Activated effector memory CD4-positive, alpha-beta T cell treated with anti-CD3 and anti-CD28 coated beads, Interleukin-2, amount 50 U/mL, for 16 hours (primary cell): ENCODE results near the gene PDE8B.

ENCODE experiments used
- DNase-seq: peaks from one replicate; pipeline ENCODE4 v3.0.0-alpha.2; 2020

The PDE8B gene

DNA sequence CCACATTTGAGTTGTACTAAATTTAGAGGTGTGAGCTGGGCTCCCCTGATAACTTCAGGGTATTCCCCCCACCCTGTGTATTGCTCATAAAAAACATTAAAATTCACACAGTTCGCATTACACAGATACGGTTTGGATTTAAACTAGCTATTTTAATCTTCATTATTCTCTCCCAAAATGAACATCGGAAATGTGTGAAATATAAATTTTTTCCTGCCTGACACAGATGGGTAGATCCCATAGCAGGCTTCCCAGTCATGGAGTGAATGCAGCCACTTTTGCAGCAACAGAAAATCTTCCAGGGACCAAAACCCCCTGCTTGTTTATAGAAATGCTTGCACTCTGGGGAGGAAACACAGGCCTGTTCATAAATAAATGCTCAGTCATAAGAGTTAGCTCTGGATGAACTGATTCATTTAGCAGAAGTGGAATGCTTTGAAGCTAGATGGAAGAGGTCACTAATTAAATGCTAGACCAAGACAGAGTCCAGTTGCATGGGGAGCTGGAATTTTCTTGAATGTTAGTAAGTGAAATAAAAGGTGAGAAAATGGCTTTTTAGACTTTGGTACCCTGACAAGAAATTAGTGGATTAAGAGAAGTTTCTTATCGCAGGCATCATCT is 115.6 kb downstream of the PDE8B start:
- no peak for DNase-seq

DNA sequence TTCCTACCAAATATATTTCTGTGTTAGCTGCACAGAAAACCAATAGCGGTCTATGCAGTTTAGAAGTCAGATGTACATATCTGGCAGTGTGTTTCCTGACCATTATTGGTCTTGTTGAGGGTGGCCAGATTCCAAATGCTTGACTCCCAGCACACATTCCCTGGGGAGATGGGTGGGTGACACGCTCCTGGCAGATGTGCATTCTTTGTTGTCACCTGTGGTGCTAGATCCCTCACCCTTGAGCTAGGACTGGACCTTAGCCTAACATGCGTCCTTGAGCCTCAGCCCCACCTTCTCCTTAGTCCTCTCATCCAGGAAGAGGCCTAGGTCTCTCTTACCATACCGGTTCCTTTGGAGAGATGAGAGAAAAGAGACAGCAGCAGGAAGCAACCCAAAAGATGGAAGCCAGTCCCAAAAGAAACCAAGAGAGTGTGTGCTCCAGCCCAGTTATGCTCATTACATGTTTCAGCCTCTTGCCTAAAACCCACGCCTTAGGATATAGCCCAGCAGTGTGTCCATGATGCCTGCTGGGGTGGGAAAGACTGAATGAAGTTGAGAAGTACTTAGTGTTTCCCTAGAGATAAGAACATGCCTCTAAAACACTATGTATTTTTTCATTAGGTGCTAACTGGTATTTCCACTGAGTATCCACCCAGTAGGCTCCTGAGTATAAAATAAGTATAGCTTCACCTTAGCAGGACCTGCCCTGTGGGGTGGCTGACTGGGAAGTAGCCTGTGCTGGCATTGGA is 116.7 kb downstream of the PDE8B start:
- DNase-seq = no peak

DNA sequence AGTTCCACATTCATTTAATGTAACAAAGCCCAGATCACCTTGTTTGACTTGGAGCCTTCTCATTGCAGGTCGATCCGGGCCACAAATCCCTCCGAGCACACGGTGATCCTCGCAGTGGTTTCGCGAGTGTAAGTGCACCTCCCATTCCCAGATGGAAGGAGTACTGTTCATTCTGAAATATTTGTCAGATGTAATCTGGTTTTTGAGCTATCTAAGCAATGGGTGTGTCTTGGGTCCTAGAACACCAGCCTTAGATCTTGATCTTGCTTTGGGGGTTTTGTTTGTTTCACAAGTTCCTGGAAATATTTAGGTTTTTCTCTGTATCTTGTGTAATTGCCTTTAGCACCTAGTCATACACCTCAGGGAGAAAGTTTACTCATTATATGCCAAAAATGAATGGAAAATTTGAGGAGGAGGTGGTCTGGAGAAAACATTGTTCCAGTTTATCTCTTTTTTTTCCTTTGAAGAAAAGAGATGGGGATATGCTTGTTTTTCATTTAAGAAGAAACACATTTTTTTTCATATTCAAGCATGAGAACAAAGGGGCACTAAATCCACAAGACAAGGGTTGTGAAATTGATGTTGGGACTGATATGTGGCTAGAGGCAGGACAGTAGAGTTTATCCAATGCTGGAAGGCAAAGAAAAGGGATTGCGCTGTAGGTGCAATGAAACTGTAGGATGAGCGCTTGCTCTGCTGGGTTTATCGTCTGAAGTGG is 118.6 kb downstream of the PDE8B start:
- DNase-seq = no peak

DNA sequence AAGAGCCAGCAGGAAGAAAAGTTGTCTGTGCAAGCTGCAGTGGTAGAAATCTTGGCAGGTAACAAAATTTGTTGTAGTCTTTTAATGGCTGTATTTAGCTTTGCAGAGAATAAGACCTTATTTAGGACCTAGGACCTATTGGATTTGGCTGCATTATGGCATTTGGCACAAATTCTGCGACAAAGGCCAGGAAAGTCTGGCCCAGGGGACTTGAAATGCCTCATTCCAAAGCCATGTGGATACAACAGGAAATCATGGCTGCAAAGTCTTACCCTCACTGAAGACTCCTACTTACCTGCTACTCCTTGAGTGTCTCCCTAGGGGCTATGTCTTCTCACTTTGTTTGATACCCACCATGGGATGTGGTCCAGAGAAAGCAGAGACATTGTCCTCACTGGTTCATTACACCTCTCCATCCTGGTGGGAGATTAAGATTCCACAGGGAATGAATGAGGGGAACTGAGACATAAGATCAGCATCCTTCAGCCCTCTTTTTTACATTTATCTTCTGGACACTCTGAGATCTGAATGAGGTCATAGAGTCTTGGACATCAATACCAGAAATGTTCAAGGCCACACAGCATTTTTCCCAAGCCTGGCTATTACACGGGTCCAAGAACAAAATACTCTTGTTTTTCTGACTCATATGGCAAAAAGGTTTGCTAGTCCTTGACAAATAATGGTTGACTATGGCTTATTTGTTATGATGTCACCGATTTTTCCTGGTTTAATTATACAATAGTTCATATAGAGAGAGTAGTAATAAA is 119.4 kb downstream of the PDE8B start:
- DNase-seq = no peak

DNA sequence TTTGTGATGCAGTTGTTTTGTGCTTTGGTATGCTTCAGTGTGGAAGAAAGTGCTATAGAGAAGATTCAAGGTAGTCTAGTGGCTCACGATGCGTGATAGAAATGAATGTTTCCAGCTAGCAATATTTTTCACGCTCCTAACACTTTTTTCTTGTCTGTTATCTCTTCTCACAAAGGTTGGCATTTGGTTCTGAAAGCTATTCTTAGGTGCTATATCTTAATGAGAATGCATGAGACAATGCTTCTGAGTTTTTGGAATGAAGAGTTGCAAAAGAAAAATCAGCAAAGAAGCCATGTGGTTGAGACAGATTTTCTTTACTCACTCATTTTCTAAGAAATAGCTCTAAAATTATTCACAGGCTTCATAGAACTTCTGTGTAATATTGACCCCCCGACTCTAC is 122.6 kb downstream of the PDE8B start:
- no peak for DNase-seq

DNA sequence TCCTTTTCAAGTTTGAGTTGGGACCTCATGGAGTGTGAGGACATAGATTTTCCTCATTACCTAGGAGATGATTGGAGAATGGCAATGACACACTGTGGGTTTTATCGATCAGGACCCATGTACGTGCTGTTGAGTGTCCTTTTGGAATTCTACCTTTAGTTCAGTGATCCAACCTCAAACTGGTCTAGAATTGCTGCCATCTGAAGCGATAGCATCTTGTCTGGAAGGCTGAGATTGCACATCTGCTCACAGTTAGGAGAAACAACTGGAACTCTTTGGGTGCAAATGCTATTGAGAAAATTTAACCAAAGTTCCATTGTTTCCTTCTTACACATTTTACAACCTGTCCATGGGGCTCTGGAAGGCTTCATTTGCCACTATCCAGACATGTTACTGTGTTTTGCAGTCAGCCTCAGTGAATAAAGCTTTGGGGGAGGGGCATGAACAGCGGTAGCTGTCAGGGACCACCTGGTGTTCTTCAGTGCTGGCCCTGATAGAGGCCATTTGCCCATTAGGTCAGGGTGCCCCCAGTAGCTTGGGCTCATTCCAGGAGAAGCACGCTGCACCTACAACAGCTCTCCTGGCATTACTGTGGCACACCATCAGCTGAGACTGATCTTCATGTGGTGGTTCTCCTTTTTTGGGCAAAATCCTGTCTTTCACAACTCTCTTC is 123.1 kb downstream of the PDE8B start:
- no peak for DNase-seq

DNA sequence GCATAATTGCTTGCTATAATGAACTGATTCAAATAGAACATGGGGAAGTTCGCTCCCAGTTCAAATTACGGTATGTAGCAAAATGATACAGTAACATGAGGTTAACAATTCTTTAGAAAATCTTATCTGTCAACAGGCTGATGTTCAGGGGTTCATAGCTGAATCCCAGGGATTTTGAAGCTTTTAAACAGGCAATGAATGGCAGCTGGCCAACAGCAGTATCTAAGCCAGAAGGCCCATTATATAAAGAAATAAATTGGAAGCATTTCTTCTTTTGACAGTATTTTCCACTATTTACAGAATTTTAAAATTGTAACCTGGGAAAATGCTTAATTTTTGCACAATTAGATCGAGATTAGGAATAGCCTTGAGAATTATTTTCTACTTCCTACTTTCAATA is 126.8 kb downstream of the PDE8B start:
- no peak for DNase-seq

DNA sequence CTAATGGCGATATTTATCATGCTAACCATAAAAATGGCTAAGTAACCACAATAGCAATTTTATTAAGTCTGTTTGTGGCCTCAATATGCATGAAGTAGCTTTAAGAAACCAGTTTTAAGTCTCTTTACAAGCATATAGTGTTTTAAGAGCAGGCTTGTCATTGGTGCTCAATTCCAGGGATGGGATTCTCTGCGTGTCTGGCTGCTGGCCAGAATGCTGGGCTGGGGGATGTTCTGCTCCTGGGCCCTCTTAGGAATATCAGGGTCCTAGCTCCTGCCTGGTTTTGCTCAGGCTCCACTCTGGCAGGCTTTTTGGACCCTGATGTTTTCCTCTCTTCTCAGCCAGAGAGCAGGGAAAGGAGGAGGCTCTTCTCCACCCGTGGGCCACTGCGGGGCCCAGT is 127.2 kb downstream of the PDE8B start:
- no peak for DNase-seq

DNA sequence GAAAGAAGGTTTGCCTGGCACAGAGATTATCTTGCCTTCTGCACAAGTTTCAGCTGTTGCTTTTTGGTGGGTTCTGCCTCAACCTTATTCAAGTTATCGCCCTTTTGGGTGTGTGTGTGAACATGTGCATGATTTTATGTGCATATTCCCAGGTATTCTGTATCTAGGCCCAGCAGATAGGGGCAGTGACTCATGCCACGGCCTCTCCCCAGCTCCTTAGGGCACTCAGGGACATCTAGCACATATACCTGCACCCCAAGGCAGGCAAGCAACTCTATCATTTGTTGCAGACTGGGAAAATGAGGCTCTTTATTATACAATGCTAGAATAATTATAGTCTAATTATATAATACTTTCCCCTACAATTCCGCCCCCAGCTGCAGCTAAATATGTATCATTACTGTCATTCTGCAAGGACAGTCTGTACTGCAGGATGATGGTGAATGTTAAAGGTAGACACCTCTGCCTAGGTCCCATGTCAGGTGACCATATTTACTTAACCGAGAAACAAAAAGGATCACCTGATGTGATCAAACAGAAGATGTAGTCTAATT is 128.9 kb downstream of the PDE8B start:
- no peak for DNase-seq

DNA sequence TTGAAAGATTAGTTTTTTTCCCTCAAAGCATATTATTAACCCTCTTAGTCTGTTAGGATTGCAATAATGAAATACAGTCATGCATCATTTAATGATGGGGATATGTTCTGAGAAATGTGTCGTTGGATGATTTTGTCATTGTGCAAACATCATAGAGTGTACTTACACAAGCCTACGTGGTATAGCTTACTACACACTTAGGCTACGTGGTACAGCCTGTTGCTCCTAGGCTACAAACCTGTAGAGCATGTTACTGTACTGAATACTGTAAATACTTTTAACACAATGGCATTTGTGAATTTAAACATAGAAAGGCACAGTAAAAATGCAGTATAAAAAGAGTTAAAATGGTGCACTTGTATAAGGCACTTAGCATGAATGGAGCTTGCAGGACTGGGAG is 132.7 kb downstream of the PDE8B start:
- DNase-seq = no peak

DNA sequence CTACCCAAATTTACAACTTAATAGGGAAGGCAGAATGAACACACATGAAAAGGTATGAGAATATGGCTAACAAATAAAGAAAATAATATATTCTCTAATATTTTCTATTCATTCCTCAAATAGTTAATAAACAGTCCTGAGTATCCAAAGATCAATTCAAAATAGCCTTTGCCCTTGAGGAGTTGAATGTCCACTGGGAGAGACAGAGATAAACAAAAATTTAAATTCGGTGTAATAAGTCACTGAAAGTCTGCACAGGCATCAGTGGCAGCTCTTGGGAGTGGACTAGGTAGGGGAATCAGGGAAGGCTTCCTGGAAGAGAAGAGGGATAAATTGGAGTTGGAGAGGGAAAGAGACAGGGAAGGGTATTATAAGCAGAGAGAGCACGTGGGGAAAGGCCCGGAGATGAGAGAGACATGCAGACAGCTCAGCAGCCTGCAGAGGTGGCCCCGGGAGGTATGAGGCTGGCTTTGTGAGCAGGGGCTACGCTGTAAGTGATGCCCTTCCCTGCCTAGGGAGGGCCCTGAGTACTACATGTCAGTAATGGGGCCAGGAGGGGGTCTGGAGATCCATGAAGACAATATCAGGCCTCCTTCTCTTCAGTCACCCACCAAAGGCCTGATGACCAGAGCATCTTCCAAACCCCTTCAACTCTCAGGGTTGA is 137.1 kb downstream of the PDE8B start:
- no peak for DNase-seq

DNA sequence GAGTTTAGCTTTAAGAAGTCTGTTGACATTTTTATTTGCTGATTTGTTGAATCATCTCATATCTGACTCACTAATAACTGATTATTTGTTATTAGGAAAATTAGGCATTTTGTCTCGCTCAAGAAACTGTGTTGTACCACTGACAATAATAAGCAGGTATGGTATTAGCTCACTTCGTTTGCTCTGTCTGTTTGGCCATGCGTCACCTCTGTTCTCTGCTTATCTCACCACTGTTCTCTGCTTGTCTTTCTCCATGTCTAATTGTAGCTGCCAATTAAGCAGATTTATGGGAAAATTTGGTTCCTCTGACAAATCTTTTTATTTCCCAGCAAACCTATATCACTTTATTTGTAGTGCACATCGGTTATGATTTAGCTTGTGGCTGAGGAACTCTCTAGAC is 142.8 kb downstream of the PDE8B start:
- no peak for DNase-seq

DNA sequence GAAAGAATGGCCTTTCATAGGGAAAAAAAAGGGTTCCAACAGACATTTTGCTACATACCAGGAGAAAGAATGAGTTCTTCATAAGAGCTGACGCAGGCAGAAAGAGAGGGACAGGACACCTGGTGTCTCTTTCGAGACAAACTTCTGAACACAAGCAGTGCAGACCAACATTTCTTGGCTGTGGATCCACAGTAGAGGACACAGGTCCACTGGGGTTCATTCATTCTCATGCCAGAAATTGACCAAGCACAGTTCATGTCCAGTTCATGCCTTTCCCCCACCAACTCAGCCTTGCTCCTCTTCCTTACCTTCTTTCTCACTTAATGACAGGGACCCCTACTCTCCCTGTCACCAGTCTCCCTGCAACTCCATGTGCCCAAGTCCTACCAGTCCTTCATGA is 144.0 kb downstream of the PDE8B start:
- DNase-seq = no peak

DNA sequence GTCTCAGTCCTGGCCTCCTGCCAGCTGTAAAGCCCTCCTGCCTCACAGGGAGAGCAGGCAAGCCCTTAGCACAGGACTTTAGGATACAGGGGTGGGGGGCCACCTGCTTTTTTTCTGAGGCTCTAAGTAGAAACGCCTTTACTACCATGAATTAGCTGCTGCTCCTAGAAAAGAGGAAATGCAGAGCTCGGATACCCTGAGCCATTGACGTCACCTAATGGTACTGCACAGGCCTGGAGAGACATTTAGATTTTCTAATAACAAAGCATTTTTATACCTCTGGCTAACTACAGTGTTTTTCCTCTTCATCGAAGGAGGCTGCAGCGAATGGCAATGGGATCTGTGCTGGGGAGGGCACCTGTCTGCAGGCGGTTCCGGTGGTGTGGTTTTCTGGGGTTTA is 144.6 kb downstream of the PDE8B start:
- DNase-seq = no peak

DNA sequence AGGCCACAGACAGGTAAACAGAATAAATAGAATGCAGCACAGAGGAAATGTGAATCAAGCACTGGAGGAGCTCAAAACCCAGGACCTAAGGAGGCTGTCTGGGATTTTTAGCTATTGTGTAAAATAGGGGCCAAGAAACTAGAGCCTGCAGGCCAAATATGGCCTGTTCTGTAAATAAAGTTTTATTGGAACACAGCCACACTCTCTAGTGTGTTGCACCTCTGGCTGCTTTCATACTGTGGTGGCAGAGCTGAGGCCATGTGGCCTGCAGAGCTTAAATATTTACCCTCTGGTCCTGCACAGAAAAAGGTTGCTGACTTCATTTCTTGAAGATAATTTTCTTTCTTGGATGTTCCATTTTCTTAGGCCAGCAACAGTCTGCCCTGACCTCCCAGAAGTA is 145.3 kb downstream of the PDE8B start:
- no peak for DNase-seq

DNA sequence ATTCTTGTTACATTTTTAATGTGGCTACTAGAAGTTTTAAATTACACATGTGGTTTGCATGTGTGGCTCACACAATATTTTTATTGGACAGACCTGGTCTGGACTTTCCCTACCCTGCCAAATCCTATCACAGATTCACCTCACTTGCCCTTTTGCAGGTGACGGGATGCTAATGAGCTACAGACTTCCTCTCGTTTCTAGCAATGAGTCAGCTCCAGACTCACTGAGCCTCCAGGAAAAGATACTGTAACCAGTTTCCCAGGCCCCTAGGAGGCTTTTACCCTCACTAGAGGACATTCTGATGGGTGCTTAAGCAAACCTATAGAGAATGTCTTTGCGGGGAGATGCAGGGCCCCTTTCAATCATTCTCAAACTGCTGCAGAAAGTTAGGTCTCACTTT is 146.3 kb downstream of the PDE8B start:
- DNase-seq = no peak

DNA sequence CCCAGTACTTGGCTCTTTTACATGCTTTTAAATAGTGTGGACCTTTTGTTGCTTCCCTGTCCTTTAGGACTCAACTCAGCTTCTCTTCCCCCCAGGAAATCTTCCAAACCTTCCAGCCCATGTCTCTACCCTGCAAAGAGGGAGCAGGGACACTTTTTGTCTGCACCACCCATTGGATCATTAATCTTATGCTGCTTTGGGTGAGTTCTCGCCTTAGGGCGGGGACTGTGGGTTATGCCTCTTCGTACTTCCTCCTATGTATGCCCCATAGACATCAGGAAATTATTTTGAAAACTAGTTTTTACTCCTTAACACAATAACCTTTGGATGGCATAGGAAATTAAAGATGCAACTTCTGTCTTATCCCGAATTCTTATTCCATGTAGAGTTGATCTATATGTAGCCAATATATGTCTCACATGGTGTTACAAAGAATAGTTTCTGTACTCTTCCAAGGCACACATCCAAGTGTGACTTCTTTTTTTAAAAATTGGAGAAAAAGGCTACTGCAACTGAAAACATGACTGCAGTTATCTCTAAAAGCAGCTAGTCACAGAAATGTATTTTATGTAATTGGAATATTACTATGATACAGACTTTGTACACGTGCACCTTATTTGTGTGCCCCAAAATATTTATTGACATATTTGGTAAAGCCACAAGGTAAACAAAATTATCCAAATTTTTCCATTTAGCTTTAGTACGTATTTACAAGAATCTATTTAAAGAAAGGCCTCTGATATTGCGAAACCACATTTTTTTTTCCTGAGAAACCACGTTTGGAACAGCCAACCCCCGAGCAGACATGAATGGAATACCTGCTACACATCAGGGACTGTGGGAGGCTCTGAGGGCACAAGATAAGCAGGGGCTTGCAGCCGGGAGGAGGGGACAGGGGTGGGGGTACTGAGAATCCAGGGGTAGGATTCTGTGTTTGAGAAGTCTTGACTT is 148.1 kb downstream of the PDE8B start:
- no peak for DNase-seq

DNA sequence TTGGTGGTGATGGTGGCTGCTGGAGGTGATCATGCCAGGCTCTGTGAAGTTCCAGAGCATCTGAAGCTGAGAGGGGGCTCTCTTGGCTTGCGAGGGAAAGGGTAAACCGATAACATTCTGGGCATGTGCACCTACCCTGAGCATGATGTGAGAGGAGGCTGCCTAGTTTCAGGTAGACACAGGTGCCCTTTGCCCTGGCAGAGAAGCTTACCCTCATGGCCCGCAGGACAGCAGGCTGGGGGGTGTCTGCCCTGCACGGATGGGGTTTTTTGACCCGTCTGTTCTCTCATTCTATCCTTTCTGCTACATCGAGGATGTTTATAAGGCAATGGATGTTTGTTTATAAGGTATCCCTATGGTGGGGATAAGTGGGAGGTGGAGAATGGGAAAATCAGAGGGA is 148.8 kb downstream of the PDE8B start:
- DNase-seq = no peak

DNA sequence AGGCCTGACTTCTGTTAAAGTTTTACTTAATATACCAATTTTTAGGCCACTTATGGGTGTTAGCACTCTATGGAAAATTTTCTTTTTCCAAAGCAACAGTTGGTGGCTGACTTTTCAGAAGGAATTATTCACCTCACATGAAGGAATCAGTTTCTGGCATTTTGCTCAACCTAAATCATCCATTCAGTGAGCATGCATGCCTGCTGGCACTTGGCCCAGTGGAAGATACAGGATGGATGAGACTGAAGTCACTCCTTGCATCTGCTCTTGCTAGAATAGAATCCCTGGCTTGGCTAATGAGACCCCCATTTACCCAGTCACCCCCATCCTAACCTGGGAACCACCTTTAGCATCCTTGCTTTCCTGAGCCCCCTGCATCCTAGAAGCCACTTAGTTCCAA is 149.9 kb downstream of the PDE8B start:
- no peak for DNase-seq

DNA sequence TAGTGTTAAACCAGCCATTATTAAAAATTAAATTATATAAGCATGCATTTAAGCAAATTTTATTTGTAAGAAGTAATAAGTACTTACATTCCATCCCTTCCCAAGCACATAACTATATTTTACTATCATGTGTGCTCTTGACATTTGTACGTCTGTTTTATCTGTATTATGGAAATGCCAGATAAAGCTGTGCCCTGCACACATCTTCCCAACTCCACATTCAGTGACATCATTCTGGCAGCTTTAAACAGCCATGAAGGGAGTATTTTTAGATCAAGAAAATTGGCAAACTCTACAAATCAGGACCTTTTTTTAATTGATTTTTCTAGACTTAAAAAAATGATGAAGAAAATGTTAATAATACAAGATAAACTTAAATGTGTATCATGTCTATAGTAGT is 150.5 kb downstream of the PDE8B start:
- DNase-seq = no peak
